ENCODE measurements around the gene GPR75. TPM values are rescaled to one million over a fixed set of nuclear protein-coding genes. Genes with fewer than 3 reads are reported as not detected.
"Not testable (repeated sequence)": the region's sequence is repeated elsewhere in the genome, so short reads cannot be mapped to it uniquely, and the experiment has no call there.

Gene GPR75
- total RNA-seq, 1 experiment from 2014 or later = 4.8 TPM

- no peaks in the 10 kb centered on the region for H3K27me3 ChIP-seq (replicated peaks; ENCODE audit: insufficient read depth, low read depth, low read length, poor library complexity)
- BruUV-seq (replicated peaks) = no TSS peak
- no peaks in the 10 kb centered on the region for H3K4me1 ChIP-seq (ENCODE audit: insufficient read depth, low read length, poor library complexity, severe bottlenecking)
- H3K36me3 ChIP-seq (ENCODE audit: insufficient read depth, low read length, poor library complexity, severe bottlenecking) = no peaks in the 10 kb centered on the region
- POLR2A ChIA-PET (ENCODE audit: low non-redundant PET) = no interaction called here
- TF ChIP-seq EZH2 (IDR thresholded peaks at IDR 0.05; ENCODE audit: borderline replicate concordance, low read depth, low read length, poor library complexity, severe bottlenecking) (no peak), CTCF (conservative IDR thresholded peaks at IDR 0.05; ENCODE audit: low read depth, low read length) (no peak)
- H3K27ac ChIP-seq (ENCODE audit: low read depth, low read length, poor library complexity, severe bottlenecking) = no peak overlapping the region
- intact Hi-C loops (cut with micrococcal nuclease; ENCODE audit: unreplicated experiment) = loop anchor here (10.0 kb wide), 1 partner anchor 402 kb away; no protein-coding TSS in a partner anchor
- H3K4me3 ChIP-seq (ENCODE audit: low read depth, low read length, poor library complexity, severe bottlenecking) = no peak overlapping the region
- no peaks in the 10 kb centered on the region for H3K9me3 ChIP-seq (ENCODE audit: low read depth, low read length, poor library complexity, severe bottlenecking)
- CTCF ChIA-PET = no interaction called here
- DNase-seq (ENCODE audit: low spot score) = no peak
Measured at GRCh38 chr2:53826587-53827397, 33.0 kb downstream of the GPR75 start.

DNA sequence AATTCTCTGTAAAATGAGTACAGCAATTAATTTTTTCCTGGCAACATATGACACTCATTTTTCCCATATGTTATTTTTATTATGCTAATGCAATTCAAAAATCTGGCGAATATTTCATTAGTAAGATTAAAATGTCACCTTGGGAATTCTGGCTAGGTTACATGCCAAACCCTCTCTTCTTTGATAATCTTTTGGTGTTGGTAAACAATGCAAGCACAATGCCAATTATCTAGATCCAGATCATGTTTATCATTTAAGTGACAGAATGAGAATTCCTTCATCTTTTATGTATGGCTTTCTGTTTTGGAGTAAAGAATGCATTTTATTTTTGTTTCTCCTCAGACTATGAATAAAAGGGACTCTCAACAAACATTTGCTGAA is 33.7 kb downstream of the GPR75 start:
- Histone ChIP-seq H3K27ac (ENCODE audit: low read depth, low read length, poor library complexity, severe bottlenecking) (no peak overlapping the region), H3K4me3 (ENCODE audit: low read depth, low read length, poor library complexity, severe bottlenecking) (no peak overlapping the region), H3K27me3 (replicated peaks; ENCODE audit: insufficient read depth, low read depth, low read length, poor library complexity) (no peaks in the 10 kb centered on the region), H3K36me3 (ENCODE audit: insufficient read depth, low read length, poor library complexity, severe bottlenecking) (no peaks in the 10 kb centered on the region), H3K9me3 (ENCODE audit: low read depth, low read length, poor library complexity, severe bottlenecking) (no peaks in the 10 kb centered on the region), H3K4me1 (ENCODE audit: insufficient read depth, low read length, poor library complexity, severe bottlenecking) (no peaks in the 10 kb centered on the region)
- no peak for DNase-seq (ENCODE audit: low spot score)
- TF ChIP-seq EZH2 (IDR thresholded peaks at IDR 0.05; ENCODE audit: borderline replicate concordance, low read depth, low read length, poor library complexity, severe bottlenecking) (no peak), CTCF (conservative IDR thresholded peaks at IDR 0.05; ENCODE audit: low read depth, low read length) (no peak)
- intact Hi-C loops (cut with micrococcal nuclease; ENCODE audit: unreplicated experiment) = loop anchor here (10.0 kb wide), 1 partner anchor 401 kb away; no protein-coding TSS in a partner anchor
- ChIA-PET POLR2A (ENCODE audit: low non-redundant PET) (no interaction called here), CTCF (no interaction called here)
- no TSS peak for BruUV-seq (replicated peaks)

DNA sequence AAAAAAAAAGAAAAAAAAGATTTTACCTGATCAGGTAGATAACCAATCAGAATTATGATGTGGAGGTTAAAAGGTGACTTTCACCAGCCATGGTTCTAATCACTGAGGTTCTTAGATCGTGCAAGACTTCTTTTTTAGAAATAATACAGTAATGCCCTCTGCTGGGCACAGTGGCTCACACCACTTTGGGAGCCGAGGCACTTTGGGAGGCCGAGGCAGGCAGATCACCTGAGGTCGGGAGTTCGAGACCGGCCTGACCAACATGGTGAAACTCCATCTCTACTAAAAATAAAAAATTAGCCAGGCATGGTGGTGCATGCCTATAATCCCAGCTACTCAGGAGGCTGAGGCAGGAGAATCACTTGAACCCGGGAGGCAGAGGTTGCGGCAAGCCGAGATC is 36.1 kb downstream of the GPR75 start:
- intact Hi-C loops (cut with micrococcal nuclease; ENCODE audit: unreplicated experiment) = loop anchor here (10.0 kb wide), 1 partner anchor 399 kb away; no protein-coding TSS in a partner anchor
- H3K27ac ChIP-seq (ENCODE audit: low read depth, low read length, poor library complexity, severe bottlenecking); H3K36me3 ChIP-seq (ENCODE audit: insufficient read depth, low read length, poor library complexity, severe bottlenecking); CTCF ChIA-PET; POLR2A ChIA-PET (ENCODE audit: low non-redundant PET); H3K4me1 ChIP-seq (ENCODE audit: insufficient read depth, low read length, poor library complexity, severe bottlenecking); H3K27me3 ChIP-seq (replicated peaks; ENCODE audit: insufficient read depth, low read depth, low read length, poor library complexity); BruUV-seq (replicated peaks); H3K9me3 ChIP-seq (ENCODE audit: low read depth, low read length, poor library complexity, severe bottlenecking); H3K4me3 ChIP-seq (ENCODE audit: low read depth, low read length, poor library complexity, severe bottlenecking): not testable (repeated sequence)
- peak; percentile 38 for TF ChIP-seq CTCF (conservative IDR thresholded peaks at IDR 0.05; ENCODE audit: low read depth, low read length)
- DNase-seq (ENCODE audit: low spot score) = peak; percentile 37

All from A673 (cell line).